Endothelial cell (in vitro differentiated cells): Measurements from ENCODE around the gene KCNIP4. TPM values are rescaled to one million over a fixed set of nuclear protein-coding genes. Genes with fewer than 3 reads are reported as not detected.

Experiments
- DNase-seq: peaks from one replicate; pipeline ENCODE4 v3.0.0; 2021; ENCODE audit warnings: low spot score
- H3K27ac Mint-ChIP-seq: one replicate; pipeline ENCODE4 v1.8.0; 2021; ENCODE audit warnings: mixed read lengths, inconsistent platforms; ENCODE audit not compliant: unreplicated experiment
- H3K27me3 Mint-ChIP-seq: one replicate; pipeline ENCODE4 v1.8.0; 2021; ENCODE audit warnings: mild to moderate bottlenecking, moderate library complexity, mixed read lengths, inconsistent platforms; ENCODE audit not compliant: unreplicated experiment
- H3K36me3 Mint-ChIP-seq: one replicate; pipeline ENCODE4 v1.8.0; 2021; ENCODE audit warnings: mild to moderate bottlenecking, low read depth, mixed read lengths, inconsistent platforms; ENCODE audit not compliant: unreplicated experiment
- H3K4me1 Mint-ChIP-seq: one replicate; pipeline ENCODE4 v1.8.0; 2021; ENCODE audit warnings: mild to moderate bottlenecking, mixed read lengths, inconsistent platforms; ENCODE audit not compliant: unreplicated experiment
- H3K4me3 Mint-ChIP-seq: one replicate; pipeline ENCODE4 v1.8.0; 2021; ENCODE audit warnings: mild to moderate bottlenecking, mixed read lengths, inconsistent platforms; ENCODE audit not compliant: unreplicated experiment
- H3K9me3 Mint-ChIP-seq: one replicate; pipeline ENCODE4 v1.8.0; 2021; ENCODE audit warnings: mixed read lengths, inconsistent platforms; ENCODE audit not compliant: unreplicated experiment
- total RNA-seq: library from RNA; stranded (reverse); fragmentation: NEBNext Ultra II Directional; extraction: Animal tissue kit (Norgen Biotek cat#: 25700); gene quantifications from one replicate; pipeline ENCODE4 v1.2.1, GENCODE V29; 2021; ENCODE audit not compliant: unreplicated experiment
- TF ChIP-seq, protein P1 (sequence below): fragments of 200-600 bp; sonication (generic); IDR thresholded peaks from one replicate; pipeline ENCODE4 v1.5.0; 2021; ENCODE audit warnings: antibody characterized with exemption; ENCODE audit not compliant: unreplicated experiment

The KCNIP4 gene
- total RNA-seq, 1 donor from 2014 or later, result 0.31 TPM

DNA sequence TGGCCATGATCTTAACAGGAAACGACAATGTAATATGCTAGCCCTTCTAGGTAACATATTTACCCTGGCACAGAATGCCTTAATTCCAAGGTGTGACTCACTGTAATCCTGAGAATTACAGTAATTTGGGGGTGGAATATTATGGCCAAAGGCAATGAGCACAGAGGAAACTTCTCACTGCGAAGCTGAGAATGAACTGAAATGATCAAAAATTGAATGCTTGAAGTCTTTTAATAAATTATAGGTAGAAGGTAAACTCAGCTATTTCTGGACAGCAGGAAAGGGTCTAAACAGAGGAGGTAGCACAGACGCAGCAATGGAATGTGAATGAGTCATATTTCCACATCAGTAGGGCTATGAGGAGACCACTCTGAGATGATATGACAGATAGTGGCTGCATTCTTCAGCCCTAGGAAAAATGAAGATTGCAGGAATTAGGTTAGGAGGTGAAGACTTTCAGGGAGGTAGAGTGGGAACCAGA lies 935.7 kb downstream of the KCNIP4 start:
- Mint-ChIP-seq H3K36me3 (no peaks in the 10 kb centered on the region), H3K9me3 (no peaks in the 10 kb centered on the region), H3K4me1 (no peaks in the 10 kb centered on the region), H3K27me3 (no peaks in the 10 kb centered on the region), H3K4me3 (no peak overlapping the region), H3K27ac (no peak overlapping the region)
- no peak for DNase-seq
- TF ChIP-seq, protein P1, sequence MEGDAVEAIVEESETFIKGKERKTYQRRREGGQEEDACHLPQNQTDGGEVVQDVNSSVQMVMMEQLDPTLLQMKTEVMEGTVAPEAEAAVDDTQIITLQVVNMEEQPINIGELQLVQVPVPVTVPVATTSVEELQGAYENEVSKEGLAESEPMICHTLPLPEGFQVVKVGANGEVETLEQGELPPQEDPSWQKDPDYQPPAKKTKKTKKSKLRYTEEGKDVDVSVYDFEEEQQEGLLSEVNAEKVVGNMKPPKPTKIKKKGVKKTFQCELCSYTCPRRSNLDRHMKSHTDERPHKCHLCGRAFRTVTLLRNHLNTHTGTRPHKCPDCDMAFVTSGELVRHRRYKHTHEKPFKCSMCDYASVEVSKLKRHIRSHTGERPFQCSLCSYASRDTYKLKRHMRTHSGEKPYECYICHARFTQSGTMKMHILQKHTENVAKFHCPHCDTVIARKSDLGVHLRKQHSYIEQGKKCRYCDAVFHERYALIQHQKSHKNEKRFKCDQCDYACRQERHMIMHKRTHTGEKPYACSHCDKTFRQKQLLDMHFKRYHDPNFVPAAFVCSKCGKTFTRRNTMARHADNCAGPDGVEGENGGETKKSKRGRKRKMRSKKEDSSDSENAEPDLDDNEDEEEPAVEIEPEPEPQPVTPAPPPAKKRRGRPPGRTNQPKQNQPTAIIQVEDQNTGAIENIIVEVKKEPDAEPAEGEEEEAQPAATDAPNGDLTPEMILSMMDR, result no peak

GRCh38 chr4:21011106-21011505 lies 937.5 kb downstream of the KCNIP4 start:
- DNase-seq, result no peak
- Mint-ChIP-seq H3K36me3 (no peaks in the 10 kb centered on the region), H3K4me1 (no peaks in the 10 kb centered on the region), H3K9me3 (no peaks in the 10 kb centered on the region), H3K27me3 (no peaks in the 10 kb centered on the region), H3K4me3 (no peak overlapping the region), H3K27ac (no peak overlapping the region)
- TF ChIP-seq, protein P1, result no peak

DNA sequence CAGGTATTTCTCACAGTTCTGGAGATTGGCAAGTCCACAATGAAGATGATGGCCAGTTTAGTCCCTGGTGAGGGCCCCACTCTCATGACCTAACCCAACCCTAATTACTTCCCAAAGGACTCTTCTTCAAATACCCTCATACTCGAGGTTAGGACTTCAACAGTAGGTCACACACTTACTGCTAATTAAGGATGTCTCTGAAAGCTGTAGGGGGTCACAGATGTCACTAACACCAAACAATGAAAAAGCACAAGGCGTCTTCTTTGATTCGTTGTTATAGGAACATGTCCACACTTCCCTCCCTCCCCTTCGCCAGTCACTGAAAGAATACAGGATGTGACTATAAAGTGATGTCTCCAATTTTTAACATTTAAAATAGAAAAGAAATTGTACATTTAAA lies 938.6 kb downstream of the KCNIP4 start:
- H3K36me3 Mint-ChIP-seq, result no peaks in the 10 kb centered on the region
- no peaks in the 10 kb centered on the region for H3K27me3 Mint-ChIP-seq
- TF ChIP-seq, protein P1, result no peak
- no peaks in the 10 kb centered on the region for H3K4me1 Mint-ChIP-seq
- H3K27ac Mint-ChIP-seq, result no peak overlapping the region
- DNase-seq, result no peak
- H3K4me3 Mint-ChIP-seq, result no peak overlapping the region
- no peaks in the 10 kb centered on the region for H3K9me3 Mint-ChIP-seq

DNA sequence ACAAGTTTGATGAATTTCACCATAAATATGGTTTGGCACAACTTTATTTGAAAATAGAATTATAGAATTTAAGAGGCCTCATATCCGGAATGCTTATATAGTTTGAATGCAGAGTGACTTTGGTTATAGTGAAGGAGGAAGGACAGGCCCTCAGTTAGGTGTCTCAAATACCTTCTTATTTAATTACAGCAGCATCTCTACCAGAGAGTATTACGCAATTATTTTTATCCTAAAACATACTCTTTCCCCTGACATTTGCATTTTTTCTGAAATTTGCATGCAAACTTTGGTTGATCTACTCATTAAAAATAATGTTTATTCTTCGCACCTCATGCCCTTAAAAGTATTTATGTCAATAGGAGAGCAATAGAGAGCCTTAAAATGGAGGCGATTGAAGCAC lies 942.9 kb downstream of the KCNIP4 start:
- TF ChIP-seq, protein P1, result no peak
- no peak overlapping the region for H3K4me3 Mint-ChIP-seq
- H3K27ac Mint-ChIP-seq, result no peak overlapping the region
- H3K36me3 Mint-ChIP-seq, result no peaks in the 10 kb centered on the region
- H3K9me3 Mint-ChIP-seq, result no peaks in the 10 kb centered on the region
- peaks cover 1% of the 10 kb centered on the region for H3K27me3 Mint-ChIP-seq
- no peaks in the 10 kb centered on the region for H3K4me1 Mint-ChIP-seq
- no peak for DNase-seq

GRCh38 chr4:21002976-21003375 lies 945.6 kb downstream of the KCNIP4 start:
- no peak overlapping the region for H3K4me3 Mint-ChIP-seq
- H3K27ac Mint-ChIP-seq, result no peak overlapping the region
- TF ChIP-seq, protein P1, result no peak
- no peaks in the 10 kb centered on the region for H3K4me1 Mint-ChIP-seq
- no peak for DNase-seq
- H3K27me3 Mint-ChIP-seq, result peaks cover 1% of the 10 kb centered on the region
- no peaks in the 10 kb centered on the region for H3K36me3 Mint-ChIP-seq
- H3K9me3 Mint-ChIP-seq, result no peaks in the 10 kb centered on the region
